ENCODE data around the gene NKAIN4.
A peak's percentile ranks its signal among the peaks of the same experiment; 100 is the strongest.

Gene NKAIN4

DNA sequence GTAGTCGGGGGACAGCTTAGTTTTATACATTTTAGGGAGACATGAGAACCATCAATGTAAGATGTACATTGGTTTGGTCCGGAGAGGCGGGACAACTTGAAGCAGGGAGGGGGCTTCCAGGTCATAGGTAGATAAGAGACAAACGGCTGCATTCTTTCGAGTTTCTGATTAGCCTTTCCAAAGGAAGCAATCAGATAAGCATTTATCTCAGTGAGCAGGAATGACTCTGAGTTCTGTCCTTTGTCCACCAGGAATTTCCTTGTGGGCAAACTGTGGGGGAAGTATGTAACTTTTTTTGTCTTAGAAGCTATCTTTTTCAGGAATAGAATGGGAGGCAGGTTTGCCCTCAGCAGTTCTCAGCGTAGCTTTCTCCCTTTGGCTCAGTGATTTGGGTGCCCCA, 39.7 kb downstream of the NKAIN4 start:
- peaks cover 13% of the 10 kb centered on the region in 2 donors for H3K4me1 ChIP-seq (ENCODE audit: control insufficient read depth in 2 of 2, insufficient read depth in 2 of 2, low read length in 2 of 2)
- peak overlapping the region in 1 of 2 donors; percentile 70 for H3K9ac ChIP-seq (ENCODE audit: low read depth in 1 of 2, low read length in 2 of 2)
- H3K27me3 ChIP-seq (ENCODE audit: control insufficient read depth in 2 of 2, insufficient read depth in 2 of 2, low read length in 2 of 2): no peaks in the 10 kb centered on the region
- H3K27ac ChIP-seq (ENCODE audit: low read depth in 2 of 2, low read length in 2 of 2): no peak overlapping the region
- H3K36me3 ChIP-seq (ENCODE audit: control insufficient read depth in 2 of 2, insufficient read depth in 2 of 2, low read length in 2 of 2): peaks cover 27 to 46% of the 10 kb centered on the region in 2 donors
- peak overlapping the region in 1 of 2 donors; percentile 83 for H3K4me3 ChIP-seq (ENCODE audit: low read length in 2 of 2)
- H3K9me3 ChIP-seq (ENCODE audit: control insufficient read depth in 2 of 2, low read length in 2 of 2): no peaks in the 10 kb centered on the region

DNA sequence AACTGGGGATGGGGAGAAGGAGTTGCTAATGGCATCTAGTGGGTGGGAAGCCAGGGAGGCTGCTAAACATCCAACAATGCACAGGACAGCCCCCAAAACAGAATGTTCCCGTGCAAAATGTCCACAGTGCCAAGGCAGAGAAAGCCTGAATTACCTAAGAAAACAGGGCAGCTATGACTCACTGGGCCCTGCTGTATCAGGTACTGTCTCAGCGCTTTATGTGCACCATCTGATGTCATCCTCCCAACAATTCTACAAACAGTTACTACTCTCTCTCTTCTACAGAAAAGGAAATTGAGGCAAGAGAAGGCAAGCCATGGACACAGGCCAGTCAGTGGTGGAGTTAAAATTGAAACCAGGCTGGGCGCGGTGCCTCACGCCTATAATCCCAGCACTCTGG, 41.5 kb downstream of the NKAIN4 start:
- Histone ChIP-seq H3K4me1 (ENCODE audit: control insufficient read depth in 2 of 2, insufficient read depth in 2 of 2, low read length in 2 of 2) (peaks cover 13% of the 10 kb centered on the region in 2 donors), H3K4me3 (ENCODE audit: low read length in 2 of 2) (no peak overlapping the region), H3K9me3 (ENCODE audit: control insufficient read depth in 2 of 2, low read length in 2 of 2) (no peaks in the 10 kb centered on the region), H3K27ac (ENCODE audit: low read depth in 2 of 2, low read length in 2 of 2) (no peak overlapping the region), H3K27me3 (ENCODE audit: control insufficient read depth in 2 of 2, insufficient read depth in 2 of 2, low read length in 2 of 2) (no peaks in the 10 kb centered on the region), H3K36me3 (ENCODE audit: control insufficient read depth in 2 of 2, insufficient read depth in 2 of 2, low read length in 2 of 2) (peaks cover 37 to 57% of the 10 kb centered on the region in 2 donors), H3K9ac (ENCODE audit: low read depth in 1 of 2, low read length in 2 of 2) (no peak overlapping the region)

DNA sequence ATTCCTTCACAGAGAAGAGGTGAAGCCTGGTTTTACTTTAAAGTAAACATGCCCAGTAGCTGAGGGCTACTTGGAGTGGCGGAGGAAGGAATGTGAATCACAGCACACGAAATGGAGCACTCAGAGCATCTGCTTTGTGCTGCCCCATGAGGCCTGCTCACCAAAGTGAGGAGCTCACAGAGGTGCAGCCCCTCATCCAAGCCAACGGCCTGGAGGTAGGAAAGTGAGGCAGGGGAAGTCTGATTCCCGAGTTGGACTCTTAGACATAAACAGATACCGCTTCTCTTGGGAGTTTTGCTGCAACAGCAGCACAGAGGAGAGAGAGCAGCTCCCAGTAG, 41.9 kb downstream of the NKAIN4 start:
- H3K36me3 ChIP-seq (ENCODE audit: control insufficient read depth in 2 of 2, insufficient read depth in 2 of 2, low read length in 2 of 2): peaks cover 40 to 59% of the 10 kb centered on the region in 2 donors
- H3K9ac ChIP-seq (ENCODE audit: low read depth in 1 of 2, low read length in 2 of 2): no peak overlapping the region
- peaks cover 13% of the 10 kb centered on the region in 2 donors for H3K4me1 ChIP-seq (ENCODE audit: control insufficient read depth in 2 of 2, insufficient read depth in 2 of 2, low read length in 2 of 2)
- H3K9me3 ChIP-seq (ENCODE audit: control insufficient read depth in 2 of 2, low read length in 2 of 2): no peaks in the 10 kb centered on the region
- no peaks in the 10 kb centered on the region for H3K27me3 ChIP-seq (ENCODE audit: control insufficient read depth in 2 of 2, insufficient read depth in 2 of 2, low read length in 2 of 2)
- H3K27ac ChIP-seq (ENCODE audit: low read depth in 2 of 2, low read length in 2 of 2): no peak overlapping the region
- H3K4me3 ChIP-seq (ENCODE audit: low read length in 2 of 2): no peak overlapping the region

DNA sequence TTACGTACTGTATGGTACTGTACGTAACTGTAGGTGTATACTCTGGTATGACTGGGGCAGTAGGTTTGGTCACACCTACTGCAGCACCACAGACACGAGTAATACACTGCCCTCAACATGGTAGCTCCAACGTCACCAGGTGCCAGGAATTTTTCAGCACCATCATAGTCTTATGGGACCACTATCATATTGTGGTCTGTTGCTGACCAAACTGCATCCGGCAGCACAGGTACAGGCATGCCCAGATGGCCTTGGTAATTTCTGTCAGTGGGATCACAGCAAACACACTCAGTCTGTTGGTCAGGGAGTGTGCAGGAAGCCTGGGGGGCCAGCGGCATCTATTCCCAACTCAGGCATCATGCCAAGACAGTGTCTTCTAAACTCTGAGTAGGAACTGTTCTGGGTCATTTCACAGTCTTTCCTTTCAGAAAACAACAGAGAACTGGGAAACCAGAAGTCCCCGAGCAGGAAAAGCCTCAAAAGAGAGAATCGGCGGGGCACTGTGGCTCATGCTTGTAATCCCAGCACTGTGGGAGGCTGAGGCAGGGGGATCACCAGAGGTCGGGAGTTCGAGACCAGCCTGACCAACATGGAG, 44.2 kb downstream of the NKAIN4 start:
- Histone ChIP-seq H3K4me1 (ENCODE audit: control insufficient read depth in 2 of 2, insufficient read depth in 2 of 2, low read length in 2 of 2) (peaks cover 4 to 6% of the 10 kb centered on the region in 2 donors), H3K9ac (ENCODE audit: low read depth in 1 of 2, low read length in 2 of 2) (no peak overlapping the region), H3K9me3 (ENCODE audit: control insufficient read depth in 2 of 2, low read length in 2 of 2) (no peaks in the 10 kb centered on the region), H3K27me3 (ENCODE audit: control insufficient read depth in 2 of 2, insufficient read depth in 2 of 2, low read length in 2 of 2) (no peaks in the 10 kb centered on the region), H3K27ac (ENCODE audit: low read depth in 2 of 2, low read length in 2 of 2) (no peak overlapping the region), H3K4me3 (ENCODE audit: low read length in 2 of 2) (no peak overlapping the region), H3K36me3 (ENCODE audit: control insufficient read depth in 2 of 2, insufficient read depth in 2 of 2, low read length in 2 of 2) (peaks cover 43 to 77% of the 10 kb centered on the region in 2 donors)

DNA sequence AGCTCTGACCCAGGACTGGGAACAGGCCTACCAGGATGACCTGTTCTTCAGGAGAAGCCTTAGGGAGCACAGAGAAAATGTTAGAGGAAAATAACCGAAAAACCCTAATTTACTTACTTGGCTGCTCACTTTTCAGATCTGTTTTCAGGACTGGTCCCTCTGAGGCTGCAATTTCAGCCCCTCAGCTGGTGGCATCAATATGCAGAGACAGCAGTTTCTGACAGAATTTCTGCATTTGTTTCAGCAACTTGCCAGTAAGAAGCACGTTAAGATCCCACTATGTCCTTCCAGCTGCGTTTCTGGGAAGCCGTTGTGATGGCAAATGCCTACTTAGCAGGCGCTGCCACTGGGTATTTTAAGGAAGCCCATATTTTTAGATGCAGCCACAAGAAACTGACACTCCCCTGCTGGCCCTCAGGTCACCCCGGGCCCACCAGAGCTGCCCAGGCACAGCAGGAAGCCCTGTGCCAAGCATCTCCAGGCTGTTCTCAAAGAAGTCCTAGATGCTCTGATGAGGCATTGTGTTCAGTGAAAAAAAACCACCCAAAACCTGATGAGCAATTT, 45.8 kb downstream of the NKAIN4 start:
- Histone ChIP-seq H3K4me1 (ENCODE audit: control insufficient read depth in 2 of 2, insufficient read depth in 2 of 2, low read length in 2 of 2) (no peaks in the 10 kb centered on the region), H3K27ac (ENCODE audit: low read depth in 2 of 2, low read length in 2 of 2) (no peak overlapping the region), H3K4me3 (ENCODE audit: low read length in 2 of 2) (no peak overlapping the region), H3K36me3 (ENCODE audit: control insufficient read depth in 2 of 2, insufficient read depth in 2 of 2, low read length in 2 of 2) (peaks cover 54 to 82% of the 10 kb centered on the region in 2 donors), H3K9me3 (ENCODE audit: control insufficient read depth in 2 of 2, low read length in 2 of 2) (no peaks in the 10 kb centered on the region), H3K9ac (ENCODE audit: low read depth in 1 of 2, low read length in 2 of 2) (no peak overlapping the region), H3K27me3 (ENCODE audit: control insufficient read depth in 2 of 2, insufficient read depth in 2 of 2, low read length in 2 of 2) (no peaks in the 10 kb centered on the region)

DNA sequence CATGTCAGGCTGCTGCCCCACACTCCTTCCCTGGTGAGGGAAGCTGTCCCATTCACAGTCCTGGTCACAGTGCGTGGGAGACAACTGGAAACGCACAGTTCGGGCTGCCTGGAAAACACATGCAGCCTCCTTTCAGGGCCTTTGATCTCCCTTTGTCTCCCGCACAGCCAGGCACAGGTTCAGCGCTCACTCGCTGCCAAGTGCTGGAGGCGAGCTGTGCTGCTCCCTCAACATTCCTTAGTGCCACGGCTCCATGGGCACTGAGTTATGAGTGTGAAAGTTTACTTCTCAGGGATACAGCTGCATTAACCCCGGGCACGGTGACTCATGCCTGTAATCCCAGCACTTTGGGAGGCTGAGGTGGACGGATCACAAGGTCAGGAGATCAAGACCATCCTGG, 47.4 kb downstream of the NKAIN4 start:
- Histone ChIP-seq H3K4me3 (ENCODE audit: low read length in 2 of 2) (no peak overlapping the region), H3K9me3 (ENCODE audit: control insufficient read depth in 2 of 2, low read length in 2 of 2) (no peaks in the 10 kb centered on the region), H3K27ac (ENCODE audit: low read depth in 2 of 2, low read length in 2 of 2) (no peak overlapping the region), H3K27me3 (ENCODE audit: control insufficient read depth in 2 of 2, insufficient read depth in 2 of 2, low read length in 2 of 2) (no peaks in the 10 kb centered on the region), H3K36me3 (ENCODE audit: control insufficient read depth in 2 of 2, insufficient read depth in 2 of 2, low read length in 2 of 2) (peaks cover 57 to 83% of the 10 kb centered on the region in 2 donors), H3K9ac (ENCODE audit: low read depth in 1 of 2, low read length in 2 of 2) (no peak overlapping the region), H3K4me1 (ENCODE audit: control insufficient read depth in 2 of 2, insufficient read depth in 2 of 2, low read length in 2 of 2) (no peaks in the 10 kb centered on the region)

DNA sequence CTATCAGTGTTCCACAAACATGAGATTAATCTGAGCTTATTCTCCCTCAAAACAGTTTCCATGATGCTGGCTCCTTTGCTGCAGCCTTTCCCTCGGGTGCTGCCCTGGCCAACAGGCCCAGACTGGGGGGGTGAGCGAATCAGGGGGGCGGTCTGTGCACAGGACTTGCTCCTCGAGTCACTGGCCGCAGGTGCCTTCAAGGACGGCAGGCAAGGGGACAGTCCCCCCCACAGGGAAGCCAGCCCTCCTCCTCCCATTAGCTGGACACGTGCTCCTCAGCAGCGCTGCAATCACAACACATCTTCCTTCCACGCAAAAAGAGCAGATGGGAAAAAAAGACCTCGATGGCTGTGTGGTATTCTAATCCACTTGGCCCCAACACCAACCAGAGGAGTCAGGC, 48.4 kb downstream of the NKAIN4 start:
- Histone ChIP-seq H3K9ac (ENCODE audit: low read depth in 1 of 2, low read length in 2 of 2) (no peak overlapping the region), H3K4me1 (ENCODE audit: control insufficient read depth in 2 of 2, insufficient read depth in 2 of 2, low read length in 2 of 2) (no peaks in the 10 kb centered on the region), H3K27ac (ENCODE audit: low read depth in 2 of 2, low read length in 2 of 2) (no peak overlapping the region), H3K36me3 (ENCODE audit: control insufficient read depth in 2 of 2, insufficient read depth in 2 of 2, low read length in 2 of 2) (peaks cover 56 to 79% of the 10 kb centered on the region in 2 donors), H3K4me3 (ENCODE audit: low read length in 2 of 2) (no peak overlapping the region), H3K27me3 (ENCODE audit: control insufficient read depth in 2 of 2, insufficient read depth in 2 of 2, low read length in 2 of 2) (no peaks in the 10 kb centered on the region), H3K9me3 (ENCODE audit: control insufficient read depth in 2 of 2, low read length in 2 of 2) (no peaks in the 10 kb centered on the region)

DNA sequence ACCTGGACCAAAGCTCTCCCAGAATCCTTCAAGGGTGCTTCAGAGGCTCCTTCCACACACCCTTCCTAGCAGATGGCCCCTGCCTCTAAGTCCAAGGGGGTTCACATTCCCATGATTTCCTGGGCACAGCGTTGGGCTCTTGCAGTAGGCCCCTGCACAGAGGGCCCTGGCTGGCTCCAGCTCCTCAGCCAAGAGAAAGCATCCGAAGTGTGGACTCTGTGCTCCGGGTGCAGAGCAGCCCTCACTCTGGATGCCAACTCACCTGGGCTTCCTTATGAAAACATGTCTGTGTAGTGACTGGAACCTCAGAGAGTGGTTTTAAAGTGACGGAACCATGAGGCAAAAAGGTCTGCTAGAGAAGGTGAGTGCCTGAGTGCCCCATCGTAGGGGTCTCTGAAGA, 49.9 kb downstream of the NKAIN4 start:
- Histone ChIP-seq H3K27ac (ENCODE audit: low read depth in 2 of 2, low read length in 2 of 2) (no peak overlapping the region), H3K9me3 (ENCODE audit: control insufficient read depth in 2 of 2, low read length in 2 of 2) (no peaks in the 10 kb centered on the region), H3K4me1 (ENCODE audit: control insufficient read depth in 2 of 2, insufficient read depth in 2 of 2, low read length in 2 of 2) (no peaks in the 10 kb centered on the region), H3K36me3 (ENCODE audit: control insufficient read depth in 2 of 2, insufficient read depth in 2 of 2, low read length in 2 of 2) (peaks cover 47 to 72% of the 10 kb centered on the region in 2 donors), H3K9ac (ENCODE audit: low read depth in 1 of 2, low read length in 2 of 2) (no peak overlapping the region), H3K27me3 (ENCODE audit: control insufficient read depth in 2 of 2, insufficient read depth in 2 of 2, low read length in 2 of 2) (no peaks in the 10 kb centered on the region), H3K4me3 (ENCODE audit: low read length in 2 of 2) (no peak overlapping the region)

DNA sequence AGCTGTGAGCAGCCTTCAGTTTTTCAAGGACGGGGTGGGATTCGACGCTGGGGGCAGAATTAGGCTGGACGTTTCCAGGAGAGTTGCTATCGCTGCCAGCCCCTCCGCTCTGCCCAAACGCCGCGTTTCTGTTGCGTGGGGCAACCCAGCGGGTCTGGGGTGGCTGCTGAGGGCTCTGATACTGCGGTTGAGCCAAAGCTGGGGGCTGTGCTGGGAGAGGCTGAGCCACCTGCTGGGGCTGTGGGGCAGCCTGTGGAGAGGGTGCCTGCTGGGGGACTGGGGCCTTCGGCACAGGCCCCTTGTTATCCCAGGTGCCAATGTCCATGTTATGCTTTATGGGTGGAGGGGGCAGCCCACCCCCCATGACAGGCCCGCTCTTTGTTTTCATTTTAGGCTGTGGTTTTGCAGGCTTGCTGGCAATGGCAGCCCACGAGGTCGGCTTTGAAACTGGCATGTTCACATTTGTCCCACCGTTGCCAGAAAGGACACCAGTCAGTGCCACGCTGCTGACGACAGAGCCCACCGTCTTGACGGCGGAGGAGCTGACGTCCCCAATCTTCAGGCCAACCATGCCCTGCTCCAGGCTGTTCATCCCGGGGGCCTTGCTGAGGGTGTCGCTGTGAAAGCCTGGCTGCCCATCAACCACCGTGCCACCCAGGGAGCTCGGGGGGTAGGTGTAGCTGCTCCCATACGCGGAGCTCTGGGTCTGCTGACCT, 51.3 kb downstream of the NKAIN4 start:
- H3K36me3 ChIP-seq (ENCODE audit: control insufficient read depth in 2 of 2, insufficient read depth in 2 of 2, low read length in 2 of 2): peaks cover 39 to 65% of the 10 kb centered on the region in 2 donors
- no peaks in the 10 kb centered on the region for H3K4me1 ChIP-seq (ENCODE audit: control insufficient read depth in 2 of 2, insufficient read depth in 2 of 2, low read length in 2 of 2)
- no peak overlapping the region for H3K9ac ChIP-seq (ENCODE audit: low read depth in 1 of 2, low read length in 2 of 2)
- no peak overlapping the region for H3K27ac ChIP-seq (ENCODE audit: low read depth in 2 of 2, low read length in 2 of 2)
- no peak overlapping the region for H3K4me3 ChIP-seq (ENCODE audit: low read length in 2 of 2)
- no peaks in the 10 kb centered on the region for H3K9me3 ChIP-seq (ENCODE audit: control insufficient read depth in 2 of 2, low read length in 2 of 2)
- no peaks in the 10 kb centered on the region for H3K27me3 ChIP-seq (ENCODE audit: control insufficient read depth in 2 of 2, insufficient read depth in 2 of 2, low read length in 2 of 2)

DNA sequence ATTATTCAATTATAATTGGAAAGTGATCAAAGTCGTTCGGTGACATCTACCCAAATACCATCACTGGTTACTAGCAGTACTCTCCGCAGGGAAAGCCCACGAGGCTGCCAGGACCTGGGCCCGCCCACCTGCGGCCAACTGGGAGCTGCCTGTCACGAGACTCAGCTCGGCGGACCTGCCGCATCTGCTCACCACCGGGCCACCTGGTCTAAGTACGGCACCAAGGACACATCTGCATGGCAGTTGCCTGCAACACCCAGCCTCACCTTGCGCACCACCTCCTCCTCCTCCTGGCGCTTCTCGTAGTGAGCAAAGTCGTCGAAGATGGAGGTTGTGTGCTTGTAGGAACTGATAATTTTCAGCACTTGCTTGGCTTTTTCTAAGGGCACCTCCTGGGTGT, 52.2 kb downstream of the NKAIN4 start:
- Histone ChIP-seq H3K9ac (ENCODE audit: low read depth in 1 of 2, low read length in 2 of 2) (no peak overlapping the region), H3K27me3 (ENCODE audit: control insufficient read depth in 2 of 2, insufficient read depth in 2 of 2, low read length in 2 of 2) (no peaks in the 10 kb centered on the region), H3K4me3 (ENCODE audit: low read length in 2 of 2) (no peak overlapping the region), H3K9me3 (ENCODE audit: control insufficient read depth in 2 of 2, low read length in 2 of 2) (no peaks in the 10 kb centered on the region), H3K4me1 (ENCODE audit: control insufficient read depth in 2 of 2, insufficient read depth in 2 of 2, low read length in 2 of 2) (peaks cover 0 to 2% of the 10 kb centered on the region in 2 donors), H3K36me3 (ENCODE audit: control insufficient read depth in 2 of 2, insufficient read depth in 2 of 2, low read length in 2 of 2) (peaks cover 36 to 67% of the 10 kb centered on the region in 2 donors), H3K27ac (ENCODE audit: low read depth in 2 of 2, low read length in 2 of 2) (no peak overlapping the region)
